Left lung (tissue), 14 donors: ENCODE measurements around the gene ASIC4. TPM values are rescaled to one million over a fixed set of nuclear protein-coding genes. Genes with fewer than 3 reads are reported as not detected.

Experiments
- ATAC-seq: fragments of 200-7000 bp; cut with Tn5 transposase; one replicate; pipeline ENCODE4 v1.9.1; 2020; ENCODE audit warnings: moderate library complexity
- DNase-seq, 4 donors: peaks; one replicate each; pipeline ENCODE4 v3.0.0-alpha.2; 2013 to 2020
- H3K27ac ChIP-seq, 2 donors: fragments of 200-600 bp; sonication (generic) in 1 of 2; one replicate each; pipeline versions ENCODE4 v1.5.0 to v1.8.0; 2020 to 2021
- H3K27me3 ChIP-seq, 2 donors: fragments of 200-600 bp; sonication (generic) in 1 of 2; one replicate each; pipeline versions ENCODE4 v1.5.0 to v1.8.0; 2020 to 2021
- H3K36me3 ChIP-seq, 2 donors: fragments of 200-600 bp; sonication (generic) in 1 of 2; one replicate each; pipeline versions ENCODE4 v1.5.0 to v1.8.0; 2020 to 2021
- H3K4me1 ChIP-seq, 2 donors: fragments of 200-600 bp; one replicate each; pipeline ENCODE4 v1.8.0; 2021
- H3K4me3 ChIP-seq, 2 donors: fragments of 200-600 bp; sonication (generic) in 1 of 2; one replicate each; pipeline versions ENCODE4 v1.5.0 to v1.8.0; 2020 to 2021; ENCODE audit warnings: mild to moderate bottlenecking in 1 of 2
- H3K9me3 ChIP-seq, 2 donors: fragments of 200-600 bp; sonication (generic) in 1 of 2; one replicate each; pipeline versions ENCODE4 v1.5.0 to v1.8.0; 2020 to 2021
- CTCF ChIP-seq, 2 donors: fragments of 200-600 bp; sonication (generic) in 1 of 2; IDR thresholded peaks; one replicate each; pipeline versions ENCODE4 v1.5.0 to v1.8.0; 2021; ENCODE audit warnings: antibody characterized with exemption in 2 of 2
- intact Hi-C, 2 donors: fragments of 100-400 bp; cut with DNase I; formaldehyde crosslinking; loops; one replicate each; pipeline versions ENCODE4 v1.11.2 to v1.14.2; 2022
- long read RNA-seq, 12 donors: library from polyadenylated mRNA in 2 of 12; unstranded in 2 of 12; transcript quantifications; one replicate each; pipeline ENCODE4 v2.0.0 and lab custom pipeline, GENCODE V29; 2019 to 2026
- polyA plus RNA-seq, 6 donors: library from polyadenylated mRNA; unstranded; fragments of 120-200 nt; gene quantifications; one replicate each; pipeline ENCODE4 v1.2.1, GENCODE V29; 2013; ENCODE audit not compliant: insufficient read length in 6 of 6
- total RNA-seq, 2 donors: library from RNA; stranded (reverse); fragmentation: NEBNext Ultra II Directional; extraction: Animal tissue kit (Norgen Biotek cat#: 25700); gene quantifications; one replicate each; pipeline ENCODE4 v1.2.1, GENCODE V29; 2021
- donor health status: DM: no; HTN: yes; CAD: no.
- donor health status: DM: no; HTN: no; CAD: no.

ASIC4 gene
- total RNA-seq: not detected
- under 1 TPM; 0.07 to 0.37 (median 0.20) TPM for polyA plus RNA-seq
- long read RNA-seq, donor 1, partial matches to known transcripts: 6 of 25 reads
- long read RNA-seq, donor 1, other reads (novel, unspliced or antisense): 19 of 25 reads
- long read RNA-seq, donor 2: 0 reads
- long read RNA-seq, donor 3: 0 reads
- long read RNA-seq, donor 4: 0 reads
- long read RNA-seq, donor 5: 0 reads
- long read RNA-seq, donor 6: 0 reads
- long read RNA-seq, donor 7, partial matches to known transcripts: 0 of 1 reads
- long read RNA-seq, donor 7, other reads (novel, unspliced or antisense): 0 of 1 reads
- long read RNA-seq, donor 8: 0 reads
- long read RNA-seq, donor 9: 0 reads
- long read RNA-seq, donor 10: 0 reads
- long read RNA-seq, donor 11, transcript ASIC4-202 (10 exons, 2,741 nt): major isoform, 11 of 29 reads
- long read RNA-seq, donor 11, partial matches to known transcripts: 14 of 29 reads
- long read RNA-seq, donor 11, other reads (novel, unspliced or antisense): 0 of 29 reads
- long read RNA-seq, donor 12, partial matches to known transcripts: 35 of 95 reads
- long read RNA-seq, donor 12, other reads (novel, unspliced or antisense): 60 of 95 reads

- ATAC-seq: peak; percentile 7
Measured at GRCh38 chr2:219514196-219514761, at the start of gene ASIC4. Gene ASIC4, plus strand, starts transcription at chr2:219514482. Its CDS starts 243 bp downstream, at chr2:219514725.

GRCh38 chr2:219465659-219466561 is 48.4 kb upstream of the ASIC4 start:
- no peak overlapping the region for H3K4me3 ChIP-seq
- no peaks in the 10 kb centered on the region for H3K36me3 ChIP-seq
- intact Hi-C loops: no loop called here
- TF ChIP-seq CTCF (IDR thresholded peaks at IDR 0.05): no peak
- ATAC-seq (no peak), DNase-seq (peak in 1 of 4 donors; percentile 70)
- H3K9me3 ChIP-seq: no peaks in the 10 kb centered on the region
- no peak overlapping the region for H3K27ac ChIP-seq
- H3K27me3 ChIP-seq: peaks cover 0 to 13% of the 10 kb centered on the region in 2 donors
- H3K4me1 ChIP-seq: no peaks in the 10 kb centered on the region

More at GRCh38 chr2:219514196-219514761, at the start of gene ASIC4:
- intact Hi-C loops: no loop called here
- peaks cover 43 to 100% of the 10 kb centered on the region in 2 donors for H3K27me3 ChIP-seq
- no peaks in the 10 kb centered on the region for H3K9me3 ChIP-seq
- no peaks in the 10 kb centered on the region for H3K36me3 ChIP-seq
- peak in 2 of 4 donors; percentile 55 to 72 for DNase-seq
- TF ChIP-seq CTCF (IDR thresholded peaks at IDR 0.05): no peak
- peaks cover 0 to 14% of the 10 kb centered on the region in 2 donors for H3K4me1 ChIP-seq
- no peak within 1 kb of the TSS for H3K4me3 ChIP-seq
- no peak within 1 kb of the TSS for H3K27ac ChIP-seq

GRCh38 chr2:219466816-219467735 is 47.2 kb upstream of the ASIC4 start:
- no peaks in the 10 kb centered on the region for H3K36me3 ChIP-seq
- TF ChIP-seq CTCF (IDR thresholded peaks at IDR 0.05): no peak
- H3K27ac ChIP-seq: no peak overlapping the region
- H3K27me3 ChIP-seq: peaks cover 0 to 13% of the 10 kb centered on the region in 2 donors
- no peak overlapping the region for H3K4me3 ChIP-seq
- no peaks in the 10 kb centered on the region for H3K9me3 ChIP-seq
- no peaks in the 10 kb centered on the region for H3K4me1 ChIP-seq
- ATAC-seq (no peak), DNase-seq (peak in 1 of 4 donors; percentile 77)
- intact Hi-C loops: no loop called here

GRCh38 chr2:219467736-219468075 is 46.6 kb upstream of the ASIC4 start:
- Histone ChIP-seq H3K27me3 (peaks cover 0 to 16% of the 10 kb centered on the region in 2 donors), H3K4me1 (no peaks in the 10 kb centered on the region), H3K27ac (no peak overlapping the region), H3K4me3 (no peak overlapping the region), H3K36me3 (no peaks in the 10 kb centered on the region), H3K9me3 (no peaks in the 10 kb centered on the region)
- intact Hi-C loops: no loop called here
- DNase-seq (no peak), ATAC-seq (no peak)
- TF ChIP-seq CTCF (IDR thresholded peaks at IDR 0.05): no peak
